Coronary artery (tissue), 2 donors: ENCODE data around the gene KRT86.

Experiments
- DNase-seq: peaks from one replicate; pipeline ENCODE4 v3.0.0-alpha.2; 2017; ENCODE audit warnings: low spot score
- H3K27ac ChIP-seq, 2 donors: fragments of 200-600 bp; sonication (generic); one replicate each; pipeline ENCODE4 v1.5.1; 2016 to 2019
- H3K4me3 ChIP-seq: fragments of 200-600 bp; sonication (generic); 2 replicates; pipeline ENCODE4 v1.5.1; 2016; ENCODE audit warnings: mild to moderate bottlenecking, moderate library complexity
- CTCF ChIP-seq: fragments of 200-600 bp; sonication (generic); IDR thresholded peaks from one replicate; pipeline ENCODE4 v1.5.1; 2019; ENCODE audit warnings: antibody characterized with exemption

The KRT86 gene

DNA sequence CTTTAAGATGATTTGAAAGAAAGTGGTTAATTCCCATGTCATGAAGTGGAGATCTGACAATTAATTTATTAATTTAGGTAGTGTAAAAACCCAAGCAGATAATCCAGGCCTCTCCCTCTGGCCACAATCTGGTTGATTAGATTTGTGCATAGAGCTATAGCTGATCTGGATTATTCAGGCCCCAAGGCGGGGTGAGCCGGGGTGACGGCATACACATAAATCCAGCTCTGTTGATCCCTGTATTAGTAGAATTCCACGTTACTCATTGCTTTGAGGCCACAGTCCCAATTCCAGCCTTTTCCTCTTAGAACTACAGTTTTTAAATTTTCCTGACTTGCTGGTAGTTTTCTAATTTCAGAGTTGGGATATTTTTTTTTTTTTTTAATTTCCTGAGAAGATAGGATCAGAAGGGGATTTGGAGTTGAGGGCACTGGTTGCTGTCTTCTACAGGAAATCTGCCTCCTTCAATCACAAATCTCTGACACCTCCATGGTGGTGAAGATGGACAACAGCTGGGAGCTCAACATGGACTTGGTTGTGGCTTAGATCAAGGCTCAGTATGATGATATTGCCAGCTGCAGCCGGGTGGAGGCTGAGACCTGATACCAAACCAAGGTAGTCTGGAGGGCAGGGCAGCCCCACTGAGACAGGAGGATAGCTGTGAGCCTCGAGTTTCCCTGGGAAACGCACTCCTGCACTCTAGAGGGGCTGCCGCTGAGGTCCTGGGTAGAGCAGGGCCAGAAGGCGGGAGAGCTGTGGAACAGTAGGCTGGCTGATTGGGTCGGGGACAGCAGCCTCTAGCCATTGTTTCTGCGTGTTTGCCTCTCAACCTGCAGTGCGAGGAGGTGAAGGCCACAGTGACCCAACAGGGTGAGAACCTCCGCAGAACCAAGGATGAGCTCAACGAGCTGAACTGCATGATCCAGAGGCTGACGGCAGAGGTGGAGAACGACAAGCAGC lies 73.4 kb downstream of the KRT86 start:
- Histone ChIP-seq H3K27ac (peak overlapping the region; percentile 4 to 65), H3K4me3 (no peak overlapping the region)
- no peak for DNase-seq
- TF ChIP-seq CTCF = no peak

DNA sequence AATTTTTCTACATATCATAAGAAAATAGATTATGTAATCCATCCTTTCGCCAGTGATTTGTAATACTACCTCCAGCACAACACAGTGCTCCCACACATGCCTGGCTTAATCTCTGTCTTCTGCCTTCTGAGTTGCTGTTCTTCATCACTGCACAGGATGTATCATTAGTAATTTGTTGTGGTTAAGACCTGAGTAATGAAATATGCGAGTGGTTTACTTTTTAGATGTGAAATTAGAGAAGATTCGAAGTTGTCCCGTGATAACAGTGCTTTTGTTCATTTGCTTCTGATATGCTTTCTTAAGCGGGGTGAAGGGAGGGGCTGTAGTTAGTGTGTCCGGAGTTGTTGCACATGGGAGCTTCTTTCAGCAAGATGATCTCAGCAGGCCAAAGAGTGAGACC lies 74.8 kb downstream of the KRT86 start:
- Histone ChIP-seq H3K4me3 (no peak overlapping the region), H3K27ac (no peak overlapping the region)
- no peak for TF ChIP-seq CTCF
- no peak for DNase-seq

DNA sequence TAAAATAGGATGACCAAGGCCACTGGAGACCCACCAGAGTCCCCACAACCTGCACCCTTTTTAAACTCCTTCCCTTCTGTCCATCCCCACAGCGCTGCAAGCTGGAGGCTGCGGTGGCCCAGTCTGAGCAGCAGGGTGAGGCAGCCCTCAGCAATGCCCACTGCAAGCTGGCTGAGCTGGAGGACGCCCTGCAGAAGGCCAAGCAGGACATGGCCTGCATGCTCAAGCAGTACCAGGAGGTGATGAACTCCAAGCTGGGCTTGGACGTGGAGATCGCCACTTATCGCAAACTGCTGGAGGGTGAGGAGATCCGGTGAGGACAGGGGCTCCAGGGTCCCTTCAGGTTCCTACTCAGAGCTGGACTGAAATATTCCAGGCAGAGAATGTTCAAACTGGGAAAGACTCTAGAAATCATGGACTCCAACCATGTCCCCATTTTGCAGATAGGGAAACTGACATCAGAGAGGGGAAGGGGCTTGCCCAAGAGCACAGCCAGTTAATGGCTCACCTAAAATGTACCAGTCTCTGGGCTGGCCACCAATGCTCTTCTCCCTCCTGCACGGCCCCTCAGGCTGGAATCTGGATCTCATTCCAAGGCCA lies 75.7 kb downstream of the KRT86 start:
- peak; percentile 53 for DNase-seq

GRCh38 chr12:52350786-52351185 lies 76.3 kb downstream of the KRT86 start:
- no peak for TF ChIP-seq CTCF

More for the DNA sequence above, 75.7 kb downstream of the KRT86 start:
- TF ChIP-seq CTCF = no peak
- H3K4me3 ChIP-seq = no peak overlapping the region
- H3K27ac ChIP-seq = no peak overlapping the region

GRCh38 chr12:52351196-52352059 lies 77.0 kb downstream of the KRT86 start:
- DNase-seq = no peak
- TF ChIP-seq CTCF = no peak
- Histone ChIP-seq H3K4me3 (no peak overlapping the region), H3K27ac (peak overlapping the region; percentile 12 to 41)

More at GRCh38 chr12:52350786-52351185, 76.3 kb downstream of the KRT86 start:
- Histone ChIP-seq H3K4me3 (no peak overlapping the region), H3K27ac (peak overlapping the region; percentile 12 to 19)
- DNase-seq = peak; percentile 56

- Histone ChIP-seq H3K27ac (no peak overlapping the region), H3K4me3 (no peak overlapping the region)
- TF ChIP-seq CTCF = no peak
- DNase-seq = no peak
These were observed 78.5 kb downstream of the KRT86 start for GRCh38 chr12:52352951-52353350.
